Measurements from ENCODE around the gene TBC1D8.

Gene TBC1D8

GRCh38 chr2:101047075-101047766 is 104.0 kb downstream of the TBC1D8 start:
- ATAC-seq (replicated peaks) (no peak), DNase-seq (no peak)
- Mint-ChIP-seq H3K27ac (no peak overlapping the region), H3K4me1 (ENCODE audit: low read depth in 2 of 2) (no peaks in the 10 kb centered on the region), H3K27me3 (peaks cover 8 to 30% of the 10 kb centered on the region in 2 donors), H3K36me3 (ENCODE audit: insufficient read depth) (no peaks in the 10 kb centered on the region), H3K4me3 (no peak overlapping the region), H3K9me3 (no peaks in the 10 kb centered on the region)

- Mint-ChIP-seq H3K4me1 (ENCODE audit: low read depth in 2 of 2) (peaks cover 0 to 3% of the 10 kb centered on the region in 2 donors), H3K36me3 (ENCODE audit: insufficient read depth) (no peaks in the 10 kb centered on the region), H3K4me3 (no peak overlapping the region), H3K27me3 (peaks cover 8 to 31% of the 10 kb centered on the region in 2 donors), H3K9me3 (no peaks in the 10 kb centered on the region), H3K27ac (no peak overlapping the region)
- ATAC-seq (replicated peaks) (no peak), DNase-seq (no peak)
Observed at GRCh38 chr2:101045330-101045729, 105.9 kb downstream of the TBC1D8 start.

- Mint-ChIP-seq H3K27ac (no peak overlapping the region), H3K9me3 (no peaks in the 10 kb centered on the region), H3K4me1 (ENCODE audit: low read depth in 2 of 2) (peaks cover 0 to 3% of the 10 kb centered on the region in 2 donors), H3K36me3 (ENCODE audit: insufficient read depth) (no peaks in the 10 kb centered on the region), H3K4me3 (no peak overlapping the region), H3K27me3 (peaks cover 12 to 38% of the 10 kb centered on the region in 2 donors)
- DNase-seq: no peak
- ATAC-seq (replicated peaks): no peak
Observed at GRCh38 chr2:101041413-101041812, 109.8 kb downstream of the TBC1D8 start.

GRCh38 chr2:101040761-101041160 is 110.4 kb downstream of the TBC1D8 start:
- Mint-ChIP-seq H3K4me3 (no peak overlapping the region), H3K36me3 (ENCODE audit: insufficient read depth) (no peaks in the 10 kb centered on the region), H3K27ac (no peak overlapping the region), H3K27me3 (peaks cover 12 to 40% of the 10 kb centered on the region in 2 donors), H3K4me1 (ENCODE audit: low read depth in 2 of 2) (peaks cover 0 to 3% of the 10 kb centered on the region in 2 donors), H3K9me3 (no peaks in the 10 kb centered on the region)
- no peak for ATAC-seq (replicated peaks)
- no peak for DNase-seq

GRCh38 chr2:101040072-101040471 is 111.1 kb downstream of the TBC1D8 start:
- ATAC-seq (replicated peaks): no peak
- DNase-seq: no peak
- Mint-ChIP-seq H3K9me3 (no peaks in the 10 kb centered on the region), H3K4me3 (no peak overlapping the region), H3K27me3 (peaks cover 12 to 41% of the 10 kb centered on the region in 2 donors), H3K27ac (peak overlapping the region in 1 of 2 donors; percentile 46), H3K4me1 (ENCODE audit: low read depth in 2 of 2) (peaks cover 0 to 3% of the 10 kb centered on the region in 2 donors), H3K36me3 (ENCODE audit: insufficient read depth) (no peaks in the 10 kb centered on the region)

GRCh38 chr2:101038455-101039255 is 112.5 kb downstream of the TBC1D8 start:
- H3K4me3 Mint-ChIP-seq: no peak overlapping the region
- no peak for ATAC-seq (replicated peaks)
- H3K36me3 Mint-ChIP-seq (ENCODE audit: insufficient read depth): no peaks in the 10 kb centered on the region
- H3K9me3 Mint-ChIP-seq: no peaks in the 10 kb centered on the region
- no peak overlapping the region for H3K27ac Mint-ChIP-seq
- H3K4me1 Mint-ChIP-seq (ENCODE audit: low read depth in 2 of 2): peaks cover 0 to 3% of the 10 kb centered on the region in 2 donors
- H3K27me3 Mint-ChIP-seq: peaks cover 13 to 42% of the 10 kb centered on the region in 2 donors
- no peak for DNase-seq

- H3K4me1 Mint-ChIP-seq (ENCODE audit: low read depth in 2 of 2): peaks cover 0 to 3% of the 10 kb centered on the region in 2 donors
- no peak for ATAC-seq (replicated peaks)
- H3K27ac Mint-ChIP-seq: peak overlapping the region in 1 of 2 donors; percentile 62
- DNase-seq: no peak
- peaks cover 18 to 40% of the 10 kb centered on the region in 2 donors for H3K27me3 Mint-ChIP-seq
- no peaks in the 10 kb centered on the region for H3K36me3 Mint-ChIP-seq (ENCODE audit: insufficient read depth)
- no peak overlapping the region for H3K4me3 Mint-ChIP-seq
- H3K9me3 Mint-ChIP-seq: no peaks in the 10 kb centered on the region
Observed at GRCh38 chr2:101037161-101037755, 113.9 kb downstream of the TBC1D8 start.

GRCh38 chr2:101036562-101036961 is 114.6 kb downstream of the TBC1D8 start:
- DNase-seq (no peak), ATAC-seq (replicated peaks) (no peak)
- Mint-ChIP-seq H3K9me3 (no peaks in the 10 kb centered on the region), H3K4me1 (ENCODE audit: low read depth in 2 of 2) (peaks cover 0 to 3% of the 10 kb centered on the region in 2 donors), H3K4me3 (no peak overlapping the region), H3K27me3 (peaks cover 23 to 47% of the 10 kb centered on the region in 2 donors), H3K27ac (peak overlapping the region in 1 of 2 donors; percentile 62), H3K36me3 (ENCODE audit: insufficient read depth) (no peaks in the 10 kb centered on the region)

- ATAC-seq (replicated peaks) (no peak), DNase-seq (no peak)
- Mint-ChIP-seq H3K36me3 (ENCODE audit: insufficient read depth) (no peaks in the 10 kb centered on the region), H3K27me3 (peaks cover 19 to 60% of the 10 kb centered on the region in 2 donors), H3K9me3 (no peaks in the 10 kb centered on the region), H3K4me3 (no peak overlapping the region), H3K4me1 (ENCODE audit: low read depth in 2 of 2) (no peaks in the 10 kb centered on the region), H3K27ac (no peak overlapping the region)
Observed at GRCh38 chr2:101032084-101032776, 119.0 kb downstream of the TBC1D8 start.

GRCh38 chr2:101030866-101031554 is 120.2 kb downstream of the TBC1D8 start:
- no peak overlapping the region for H3K4me3 Mint-ChIP-seq
- no peaks in the 10 kb centered on the region for H3K4me1 Mint-ChIP-seq (ENCODE audit: low read depth in 2 of 2)
- H3K27ac Mint-ChIP-seq: no peak overlapping the region
- peaks cover 19 to 60% of the 10 kb centered on the region in 2 donors for H3K27me3 Mint-ChIP-seq
- H3K36me3 Mint-ChIP-seq (ENCODE audit: insufficient read depth): no peaks in the 10 kb centered on the region
- no peak for ATAC-seq (replicated peaks)
- DNase-seq: no peak
- no peaks in the 10 kb centered on the region for H3K9me3 Mint-ChIP-seq

GRCh38 chr2:101027852-101028251 is 123.3 kb downstream of the TBC1D8 start:
- Mint-ChIP-seq H3K9me3 (no peaks in the 10 kb centered on the region), H3K36me3 (ENCODE audit: insufficient read depth) (no peaks in the 10 kb centered on the region), H3K4me3 (no peak overlapping the region), H3K27me3 (peaks cover 5 to 30% of the 10 kb centered on the region in 2 donors), H3K27ac (no peak overlapping the region), H3K4me1 (ENCODE audit: low read depth in 2 of 2) (no peaks in the 10 kb centered on the region)
- DNase-seq: no peak
- no peak for ATAC-seq (replicated peaks)

- ATAC-seq (replicated peaks) (no peak), DNase-seq (no peak)
- H3K4me1 Mint-ChIP-seq (ENCODE audit: low read depth in 2 of 2): no peaks in the 10 kb centered on the region
- H3K9me3 Mint-ChIP-seq: no peaks in the 10 kb centered on the region
- no peaks in the 10 kb centered on the region for H3K36me3 Mint-ChIP-seq (ENCODE audit: insufficient read depth)
- H3K4me3 Mint-ChIP-seq: no peak overlapping the region
- no peak overlapping the region for H3K27ac Mint-ChIP-seq
- H3K27me3 Mint-ChIP-seq: peaks cover 2 to 25% of the 10 kb centered on the region in 2 donors
Observed at GRCh38 chr2:101026923-101027469, 124.2 kb downstream of the TBC1D8 start.
